Measurements from ENCODE around the gene VWA7.

VWA7 gene

DNA sequence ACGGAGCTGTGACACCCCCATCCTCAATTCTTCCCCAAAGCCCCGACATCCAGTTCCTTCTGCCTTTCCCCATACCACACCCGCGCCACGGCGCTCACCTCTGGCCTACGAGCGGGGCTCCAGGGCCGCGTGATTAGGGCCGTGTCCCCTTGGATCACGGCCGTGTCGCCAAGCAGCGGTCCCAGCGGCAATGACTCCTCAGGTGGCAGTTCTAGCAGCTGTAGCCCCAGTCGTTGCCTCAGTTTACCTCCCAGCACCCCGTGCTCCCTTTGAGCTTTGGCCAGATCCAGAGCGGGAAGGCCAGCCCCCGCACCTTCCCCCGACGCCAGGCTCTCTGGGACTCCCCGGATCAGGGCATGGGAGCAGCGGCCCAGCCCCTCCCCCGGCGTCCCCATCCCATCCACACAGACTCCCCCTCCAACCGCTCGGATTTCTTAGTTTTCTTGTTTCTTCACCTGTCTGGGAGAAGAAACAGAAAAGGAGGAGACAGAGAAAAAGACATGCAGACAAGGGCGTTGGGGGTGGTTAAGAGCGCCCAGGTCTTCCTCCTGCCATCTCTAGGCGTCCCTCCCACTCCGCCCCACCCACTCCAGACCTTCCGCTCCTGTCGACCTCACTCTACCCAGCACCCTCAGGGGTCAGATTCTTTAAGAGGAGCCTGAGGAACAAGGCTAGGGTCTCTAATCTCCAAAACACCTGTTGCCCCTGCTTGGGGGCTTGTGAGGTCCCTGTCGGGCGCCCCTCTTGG lies 48.2 kb downstream of the VWA7 start, which contains the start of gene DDAH2:
DDAH2 (minus strand) TSS at position 533 of the 748 bp plus-strand sequence; CDS start at position 395, 138 bp downstream.
- DNase-seq = no peak

DNA sequence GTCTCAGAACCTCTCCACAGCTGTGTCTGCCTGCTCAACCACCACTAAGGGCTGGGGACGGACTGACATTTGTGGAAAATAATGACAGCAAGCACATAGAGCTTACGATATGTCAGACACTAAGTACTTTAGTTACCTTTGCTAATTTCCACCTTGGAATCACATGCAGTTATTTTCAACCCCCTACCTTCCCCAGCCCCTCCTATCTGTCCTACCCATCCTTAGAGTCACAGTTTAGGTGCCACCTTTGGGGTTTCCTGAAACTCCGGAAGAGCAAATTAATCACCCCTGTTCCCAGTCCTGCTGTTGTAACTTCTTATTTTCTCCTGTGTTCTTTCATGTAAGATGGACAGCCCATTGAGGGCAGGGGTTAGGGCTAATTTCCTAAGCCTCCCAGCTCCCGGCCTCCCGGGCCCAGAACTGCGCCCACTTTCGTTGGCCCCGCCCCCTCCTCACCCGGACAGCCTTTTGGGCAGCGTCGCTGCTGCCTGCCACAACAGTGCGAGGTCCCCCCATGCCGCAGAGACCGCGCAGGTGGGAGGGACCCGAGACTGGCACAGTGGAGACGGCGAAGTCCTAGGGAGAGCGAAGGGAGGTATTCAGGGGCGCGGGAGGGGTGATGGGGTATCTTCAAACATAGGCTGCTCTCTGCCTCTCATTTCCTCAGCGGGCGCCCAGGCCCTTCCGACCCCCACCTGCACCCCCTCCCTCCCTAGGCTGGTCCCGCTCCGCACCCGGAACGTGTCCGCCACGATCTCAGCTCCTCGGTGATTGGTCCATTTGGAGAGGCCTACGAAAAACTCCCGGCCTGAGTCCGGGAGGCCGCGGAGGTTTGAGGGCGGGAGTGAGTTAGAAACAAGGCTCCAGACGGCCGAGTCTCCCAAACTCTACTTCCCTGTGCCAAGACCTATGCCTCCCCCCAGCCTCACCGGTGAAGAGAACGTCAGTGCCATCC lies 49.1 kb downstream of the VWA7 start:
- no peak for DNase-seq

DNA sequence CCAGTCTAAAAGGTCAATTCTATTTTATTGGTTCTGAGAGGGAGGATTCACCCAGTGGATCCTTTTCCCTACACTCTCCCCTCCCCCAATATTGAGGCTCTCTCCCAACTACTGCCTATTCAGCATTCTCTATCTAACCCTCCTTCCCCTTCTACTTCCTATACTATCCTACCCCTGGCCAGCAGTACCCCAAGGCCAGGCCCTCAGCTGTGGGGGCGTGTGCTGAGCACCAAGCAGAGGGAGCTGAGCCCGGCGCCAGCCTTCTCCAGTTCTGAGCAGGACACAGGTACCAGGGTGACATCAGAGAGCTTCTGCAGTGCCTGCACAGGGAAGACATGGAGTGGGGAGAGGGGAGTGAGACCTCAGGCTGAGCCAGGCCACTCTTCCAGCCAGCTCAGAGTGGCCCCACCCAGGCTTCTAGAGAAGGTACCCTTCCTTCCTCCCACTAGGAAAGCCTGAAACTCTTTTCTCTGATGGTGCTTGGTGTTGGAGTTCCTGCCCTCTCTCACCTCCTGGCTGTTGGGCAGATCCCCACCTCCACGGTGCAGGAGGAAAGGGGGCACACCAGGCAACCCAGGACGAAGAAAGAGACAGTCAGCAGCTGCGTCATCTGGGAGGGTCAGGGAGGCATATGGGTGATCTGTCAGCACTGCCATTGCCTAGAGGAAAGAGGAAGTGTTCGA lies 50.0 kb downstream of the VWA7 start:
- DNase-seq = no peak

DNA sequence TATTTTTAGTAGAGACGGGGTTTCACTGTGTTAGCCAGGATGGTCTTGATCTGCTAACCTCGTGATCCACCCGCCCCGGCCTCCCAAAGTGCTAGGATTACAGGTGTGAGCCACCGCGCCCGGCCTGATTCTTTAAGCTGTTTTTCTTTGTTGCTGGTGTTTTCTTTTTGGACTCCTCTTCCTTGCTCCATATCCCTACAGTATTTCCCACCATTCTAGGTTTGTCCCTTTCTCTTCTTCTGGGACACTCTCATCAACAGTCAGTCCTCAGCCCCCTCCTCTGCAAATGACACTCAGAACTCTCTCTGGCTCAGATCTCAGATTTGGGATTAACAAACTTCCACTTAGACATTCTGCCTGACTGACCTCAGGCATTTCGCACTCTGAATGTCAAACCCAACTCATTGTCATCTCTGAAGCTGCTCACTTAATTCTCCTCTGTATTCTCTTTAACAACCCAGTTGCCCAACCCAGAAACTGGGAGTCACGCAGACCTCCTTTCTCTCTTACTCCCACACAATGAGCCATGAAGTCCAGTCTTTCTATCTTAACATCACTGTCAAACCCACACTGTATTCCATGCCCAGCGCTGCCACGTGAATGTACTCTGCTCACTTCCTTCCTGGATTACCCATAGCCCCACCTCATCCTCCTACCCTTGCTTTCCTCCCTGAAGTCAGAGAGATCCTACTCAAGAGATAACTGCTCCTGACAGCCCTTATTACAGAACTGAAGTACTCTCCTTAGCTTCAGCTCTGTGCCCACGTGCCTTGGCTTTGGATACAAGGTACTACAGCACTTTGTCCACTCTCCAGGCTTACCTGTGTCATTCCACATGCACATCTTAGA lies 51.4 kb downstream of the VWA7 start:
- no peak for DNase-seq

DNA sequence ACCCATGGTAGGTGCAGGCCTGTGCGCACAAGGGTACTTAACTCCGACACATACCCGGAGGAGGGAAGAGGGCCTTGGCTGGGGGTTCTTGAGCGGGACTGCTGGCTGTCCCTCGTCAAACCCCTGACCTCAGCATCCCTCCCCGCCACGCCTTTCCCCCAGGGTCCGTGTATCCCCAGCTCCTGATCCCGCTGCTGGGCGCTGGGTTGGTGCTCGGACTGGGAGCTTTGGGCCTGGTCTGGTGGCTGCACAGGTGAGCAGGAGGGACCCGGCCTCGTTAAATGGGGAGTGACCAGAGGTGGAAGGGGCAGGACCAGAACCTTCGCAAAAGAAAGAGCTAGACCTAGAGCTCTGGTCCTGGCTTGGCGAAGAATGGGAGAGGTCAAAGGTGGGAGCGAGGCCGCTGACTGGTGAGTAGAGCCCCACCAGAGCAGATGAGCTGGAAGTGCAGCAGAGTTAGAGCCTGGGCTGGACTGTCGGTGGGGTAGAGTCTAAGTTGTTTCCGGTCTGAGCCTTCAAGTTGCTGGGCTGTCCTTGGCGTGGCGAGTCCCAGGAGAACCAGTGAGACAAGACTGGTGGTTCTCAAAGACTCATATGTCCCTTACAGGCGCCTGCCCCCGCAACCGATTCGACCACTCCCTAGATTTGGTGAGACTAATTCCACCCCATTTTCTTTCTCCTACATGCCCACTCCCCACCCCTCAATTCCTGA lies 53.0 kb downstream of the VWA7 start:
- no peak for DNase-seq

DNA sequence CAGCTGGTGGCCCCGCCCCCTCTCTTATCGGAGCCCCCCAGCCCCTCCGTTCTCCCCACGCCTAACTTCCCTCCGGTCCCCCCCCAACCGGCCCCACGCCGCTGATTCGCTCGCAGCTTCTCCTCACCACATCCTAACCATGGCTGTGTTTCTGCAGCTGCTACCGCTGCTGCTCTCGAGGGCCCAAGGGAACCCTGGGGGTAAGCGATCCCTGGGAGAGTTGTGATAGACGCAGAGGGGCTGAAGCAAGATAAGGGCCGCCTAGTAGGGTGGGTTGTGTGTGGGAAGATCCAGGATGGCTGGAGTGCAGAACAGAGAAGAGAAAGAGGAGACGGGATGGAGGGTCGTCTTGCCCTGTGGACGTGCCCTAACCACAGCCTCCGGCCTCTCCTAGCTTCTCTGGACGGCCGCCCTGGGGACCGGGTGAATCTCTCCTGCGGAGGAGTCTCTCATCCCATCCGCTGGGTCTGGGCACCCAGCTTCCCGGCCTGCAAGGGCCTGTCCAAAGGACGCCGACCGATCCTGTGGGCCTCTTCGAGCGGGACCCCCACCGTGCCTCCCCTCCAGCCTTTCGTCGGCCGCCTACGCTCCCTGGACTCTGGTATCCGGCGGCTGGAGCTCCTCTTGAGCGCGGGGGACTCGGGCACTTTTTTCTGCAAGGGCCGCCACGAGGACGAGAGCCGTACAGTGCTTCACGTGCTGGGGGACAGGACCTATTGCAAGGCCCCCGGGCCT lies 53.7 kb downstream of the VWA7 start, which contains the start of gene MPIG6B:
MPIG6B (plus strand) TSS at position 129 of the 735 bp plus-strand sequence; CDS start at position 140, 11 bp downstream.
- DNase-seq = no peak

DNA sequence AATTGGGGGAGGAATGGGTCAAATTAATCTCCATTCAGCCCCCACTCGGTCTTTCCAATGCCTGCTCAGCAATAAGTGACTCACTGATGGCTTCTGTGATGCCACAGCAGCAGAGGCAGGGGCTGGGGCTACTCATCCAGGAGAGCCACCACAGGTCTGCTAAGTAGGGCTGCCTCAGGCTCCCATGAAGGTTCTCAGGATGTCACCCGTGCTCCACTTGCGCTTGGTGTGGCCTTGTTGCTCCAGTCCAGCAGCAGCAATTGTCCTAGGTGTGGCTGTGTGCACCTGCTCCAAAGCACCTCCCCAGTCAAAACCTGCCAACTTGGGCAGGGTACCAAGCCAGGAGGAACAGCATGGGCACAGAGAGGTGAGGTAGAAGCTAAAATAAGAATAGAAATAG lies 55.0 kb downstream of the VWA7 start:
- DNase-seq = no peak

DNA sequence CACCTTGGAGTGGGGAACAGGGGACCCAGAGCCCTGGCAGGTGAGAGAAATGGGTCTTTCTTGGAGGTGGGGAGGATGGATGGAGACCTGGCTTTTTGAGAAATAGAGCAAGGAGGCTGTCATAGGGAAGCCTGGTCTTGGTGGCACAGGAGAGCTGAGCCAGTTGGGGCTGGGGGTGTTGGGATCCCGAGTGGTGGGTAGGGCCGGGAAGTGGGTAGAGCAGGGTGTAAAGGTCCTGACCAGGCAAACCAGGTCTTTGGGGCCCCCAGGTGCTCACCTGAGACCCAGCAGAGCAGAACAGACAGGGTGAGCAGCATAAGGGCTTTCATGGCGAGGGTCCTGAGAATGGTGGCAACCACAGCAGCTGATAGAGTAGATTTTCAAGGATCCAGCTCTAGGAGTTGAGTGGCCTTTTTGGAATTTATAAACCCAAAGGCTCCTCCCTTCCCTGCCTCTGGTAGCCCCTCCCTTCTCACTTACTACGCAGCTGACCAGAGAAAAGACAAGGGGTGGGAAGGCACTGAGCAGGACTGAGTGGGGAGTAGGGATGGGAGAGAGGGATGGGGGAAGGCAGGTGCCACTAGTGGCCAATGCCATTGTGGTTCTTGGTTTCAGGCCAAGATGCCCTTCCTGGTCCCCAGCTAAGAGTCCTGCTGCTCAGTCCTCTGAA lies 55.6 kb downstream of the VWA7 start, which contains the start of gene LY6G6C:
LY6G6C (minus strand) TSS at position 396 of the 670 bp plus-strand sequence; CDS start at position 329, 67 bp downstream.
- DNase-seq = no peak

DNA sequence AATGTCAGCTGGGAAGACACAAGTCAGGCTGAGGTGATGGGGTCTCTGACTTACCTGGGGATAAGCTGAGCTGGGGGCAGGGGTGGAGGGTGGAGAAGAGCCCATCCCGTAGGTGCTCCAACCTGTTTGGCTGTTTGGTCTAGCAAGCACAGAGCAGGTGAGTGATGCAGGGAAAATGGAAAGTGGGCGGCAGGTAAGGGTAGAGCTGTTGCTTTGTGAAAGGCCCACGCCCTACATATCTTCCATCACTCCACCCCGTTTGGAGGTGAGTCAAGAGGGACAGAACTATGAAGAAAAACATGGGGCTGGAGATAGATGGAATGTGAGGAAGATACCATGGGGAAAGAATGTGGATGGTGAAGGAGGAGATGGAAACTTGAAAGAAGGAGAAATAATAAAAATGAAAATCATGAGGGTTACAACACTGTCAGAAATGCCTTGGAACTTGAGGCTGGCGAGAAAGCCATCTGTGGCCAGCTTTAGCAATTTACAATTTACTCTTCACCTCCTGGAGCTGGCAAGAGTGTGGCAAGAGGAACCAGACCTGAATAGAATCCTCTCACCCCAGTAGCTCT lies 56.8 kb downstream of the VWA7 start:
- DNase-seq = no peak

DNA sequence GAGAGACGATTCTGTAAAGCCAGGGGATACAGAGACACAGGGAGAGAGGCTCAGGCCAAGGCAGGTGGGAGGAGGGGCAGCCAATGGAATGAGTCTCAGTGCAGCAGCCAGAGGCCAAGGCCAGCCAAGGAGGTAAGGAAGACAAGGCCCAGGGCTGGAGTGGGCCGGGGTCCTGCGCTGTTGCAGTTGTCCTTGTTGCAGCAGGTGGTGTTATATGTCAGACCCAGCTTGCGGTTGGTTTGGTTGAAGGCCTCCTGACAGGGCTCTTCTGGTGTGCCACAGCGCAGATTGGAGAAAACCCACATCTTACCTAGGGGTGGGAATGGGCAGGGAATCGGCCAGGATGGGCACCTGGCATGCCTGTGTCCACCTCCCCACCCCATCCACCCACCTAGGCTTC lies 58.1 kb downstream of the VWA7 start:
- no peak for DNase-seq

DNA sequence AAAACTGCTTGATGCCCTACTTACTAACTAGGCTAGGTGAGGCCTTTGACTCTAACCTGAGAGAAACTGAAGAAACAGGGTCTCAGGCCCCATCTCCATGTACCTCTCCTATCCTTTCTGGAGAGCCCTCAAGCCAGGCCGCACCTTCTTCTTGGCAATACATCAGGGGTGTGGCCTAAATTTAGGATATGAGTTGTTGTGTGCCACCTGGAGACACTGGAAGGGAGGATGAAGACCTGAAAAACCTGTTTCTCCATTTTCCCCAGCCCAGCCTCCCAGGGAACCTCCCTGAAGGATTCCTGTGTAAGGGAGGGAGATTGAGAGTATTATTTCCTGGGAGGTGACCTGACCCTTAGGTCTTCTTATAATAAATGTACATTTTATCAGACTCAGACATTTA lies 58.9 kb downstream of the VWA7 start:
- DNase-seq = no peak

DNA sequence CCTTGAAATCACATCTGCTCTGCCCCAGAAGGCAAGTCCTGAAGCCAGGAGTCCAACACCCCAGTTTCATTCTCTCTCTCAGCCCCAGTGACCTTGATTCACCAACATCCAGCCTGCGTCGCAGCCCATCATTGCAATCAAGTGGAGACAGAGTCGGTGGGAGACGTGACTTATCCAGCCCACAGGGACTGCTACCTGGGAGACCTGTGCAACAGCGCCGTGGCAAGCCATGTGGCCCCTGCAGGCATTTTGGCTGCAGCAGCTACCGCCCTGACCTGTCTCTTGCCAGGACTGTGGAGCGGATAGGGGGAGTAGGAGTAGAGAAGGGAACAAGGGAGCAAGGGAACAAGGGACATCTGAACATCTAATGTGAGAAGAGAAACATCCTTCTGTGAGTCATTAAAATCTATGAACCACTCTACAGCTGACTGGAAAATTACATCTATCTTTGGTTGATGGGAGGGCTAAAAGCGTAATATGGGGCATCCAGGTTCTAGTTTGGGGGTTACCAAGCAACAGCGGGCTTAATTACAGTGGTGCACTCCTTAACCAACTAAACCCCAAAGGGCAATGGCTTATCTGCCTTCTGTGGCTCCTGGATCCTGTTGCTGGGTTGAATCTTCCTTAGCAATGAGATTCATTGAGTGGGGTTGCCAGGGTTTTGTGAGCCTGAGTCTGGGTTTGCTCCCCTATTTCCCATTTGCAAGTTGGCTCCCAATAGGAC lies 59.5 kb downstream of the VWA7 start:
- no peak for DNase-seq

Data from femur (tissue), 1 donor.